ENCODE data around the gene SHC1. TPM values are rescaled to one million over a fixed set of nuclear protein-coding genes. Genes with fewer than 3 reads are reported as not detected.

The SHC1 gene
- total and polyA plus RNA-seq, 2 donors (not counting 1 experiment from before 2014, with no cell fraction given): 50.1 to 61.4 TPM

DNA sequence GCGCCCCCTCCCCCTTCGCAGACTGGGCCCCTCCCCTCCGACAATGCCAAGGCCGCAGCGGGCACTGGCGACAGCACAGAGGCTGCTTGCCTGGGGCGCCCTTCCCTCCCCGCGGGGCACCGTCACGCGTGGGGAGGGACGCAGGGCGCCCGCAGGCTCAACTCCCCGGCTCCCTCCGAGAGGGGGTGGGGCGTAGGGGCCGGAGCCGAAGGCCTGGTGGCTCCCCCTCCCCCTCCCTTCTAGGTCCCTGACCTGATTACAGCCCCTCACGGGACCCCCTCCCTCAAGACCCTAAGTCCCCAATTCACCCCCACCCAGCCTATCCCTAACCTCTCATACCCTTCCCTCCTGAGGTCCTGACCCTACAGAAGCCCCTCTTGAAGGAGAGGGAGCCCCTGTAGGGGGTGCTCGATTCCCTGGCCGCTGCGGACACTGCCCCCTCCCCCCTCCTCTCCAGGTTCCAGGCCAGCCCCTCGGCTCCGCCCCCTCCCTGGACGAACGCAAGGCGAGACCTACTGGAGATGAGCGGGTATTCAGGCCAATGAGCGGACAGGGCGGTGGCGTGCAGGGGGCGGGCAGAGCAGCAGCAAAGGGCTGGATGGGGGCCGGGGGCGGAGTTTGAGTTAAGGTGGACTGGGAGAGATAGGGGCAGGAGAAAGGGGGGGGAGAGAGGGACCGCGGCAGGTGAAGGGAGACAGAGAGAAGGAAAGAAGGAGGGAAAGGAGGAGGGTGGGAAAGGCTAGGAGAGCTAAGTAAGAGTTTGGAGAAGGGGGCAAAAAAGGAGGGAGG, 31.3 kb upstream of the SHC1 start:
- intact Hi-C loops (cut with micrococcal nuclease): loop anchor here (1.0 to 5.0 kb wide), 8 partner anchors 15 to 675 kb away; partner anchors contain the start of genes ADAR, ATP8B2, EFNA4 and FLAD1
- no peaks in the 10 kb centered on the region for H3K9me3 ChIP-seq (ENCODE audit: control extremely low read depth in 1 of 3, control insufficient read depth in 2 of 3, insufficient read depth in 1 of 3, low read length in 2 of 3)
- H3K27me3 Mint-ChIP-seq: no peaks in the 10 kb centered on the region
- no peak for TF ChIP-seq EZH2 (IDR thresholded peaks at IDR 0.05; ENCODE audit: borderline replicate concordance, insufficient read depth, low read depth, low read length, poor library complexity, severe bottlenecking)
- TF ChIP-seq, protein P1, sequence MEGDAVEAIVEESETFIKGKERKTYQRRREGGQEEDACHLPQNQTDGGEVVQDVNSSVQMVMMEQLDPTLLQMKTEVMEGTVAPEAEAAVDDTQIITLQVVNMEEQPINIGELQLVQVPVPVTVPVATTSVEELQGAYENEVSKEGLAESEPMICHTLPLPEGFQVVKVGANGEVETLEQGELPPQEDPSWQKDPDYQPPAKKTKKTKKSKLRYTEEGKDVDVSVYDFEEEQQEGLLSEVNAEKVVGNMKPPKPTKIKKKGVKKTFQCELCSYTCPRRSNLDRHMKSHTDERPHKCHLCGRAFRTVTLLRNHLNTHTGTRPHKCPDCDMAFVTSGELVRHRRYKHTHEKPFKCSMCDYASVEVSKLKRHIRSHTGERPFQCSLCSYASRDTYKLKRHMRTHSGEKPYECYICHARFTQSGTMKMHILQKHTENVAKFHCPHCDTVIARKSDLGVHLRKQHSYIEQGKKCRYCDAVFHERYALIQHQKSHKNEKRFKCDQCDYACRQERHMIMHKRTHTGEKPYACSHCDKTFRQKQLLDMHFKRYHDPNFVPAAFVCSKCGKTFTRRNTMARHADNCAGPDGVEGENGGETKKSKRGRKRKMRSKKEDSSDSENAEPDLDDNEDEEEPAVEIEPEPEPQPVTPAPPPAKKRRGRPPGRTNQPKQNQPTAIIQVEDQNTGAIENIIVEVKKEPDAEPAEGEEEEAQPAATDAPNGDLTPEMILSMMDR (IDR thresholded peaks at IDR 0.05): no peak
- peak overlapping the region; percentile 97 for H3K4me2 ChIP-seq (replicated peaks; ENCODE audit: low read depth, low read length, poor library complexity, severe bottlenecking)
- under 1% methylated on average over 31 of the region's 38 CpGs for WGBS (ENCODE audit: insufficient coverage)
- H3K27ac ChIP-seq (ENCODE audit: low read length in 2 of 2): peak overlapping the region; percentile 73 to 80
- peaks cover 51% of the 10 kb centered on the region for H3K4me1 Mint-ChIP-seq
- H2AFZ ChIP-seq (ENCODE audit: insufficient read depth, low read depth, low read length, poor library complexity, severe bottlenecking): peak overlapping the region; percentile 90
- H3K27ac Mint-ChIP-seq: peak overlapping the region; percentile 96
- peak overlapping the region; percentile 74 to 95 (median 86) for H3K4me3 ChIP-seq (ENCODE audit: control extremely low read depth in 1 of 5, extremely low read depth in 1 of 5, insufficient read depth in 1 of 5, low read depth in 2 of 5, low read length in 4 of 5)
- ATAC-seq (ENCODE audit: low read depth) (peak; percentile 81), DNase-seq (peak; percentile 98)
- ChIA-PET CTCF (interaction anchor here (0.8 to 18.4 kb wide), 8 partner anchors 12 to 83 kb away, joined by 3 to 295 read pairs (median 4); partner anchors contain the start of genes ADAM15, CKS1B and FLAD1), POLR2A (interaction anchor here (0.6 to 7.4 kb wide), 7 partner anchors 13 to 322 kb away, joined by 3 to 74 read pairs (median 4); partner anchors contain the start of genes CKS1B and PMVK)
- peaks cover 41 to 50% of the 10 kb centered on the region in 2 donors for H3K4me1 ChIP-seq (ENCODE audit: control insufficient read depth in 2 of 2, insufficient read depth in 2 of 2, low read length in 2 of 2)
- no peaks in the 10 kb centered on the region for H3K27me3 ChIP-seq (replicated peaks in 1 of 4; ENCODE audit: control extremely low read depth in 1 of 4, control insufficient read depth in 3 of 4, insufficient read depth in 4 of 4, low read length in 3 of 4)
- no peaks in the 10 kb centered on the region for H3K9me3 Mint-ChIP-seq (ENCODE audit: insufficient read depth)
- H3K36me3 ChIP-seq (replicated peaks in 1 of 2; ENCODE audit: control extremely low read depth in 1 of 2, control insufficient read depth in 1 of 2, extremely low read depth in 1 of 2, insufficient read depth in 2 of 2, low read length in 1 of 2): no peaks in the 10 kb centered on the region
- H3K79me2 ChIP-seq (ENCODE audit: control insufficient read depth, insufficient read depth, low read length): peaks cover 42% of the 10 kb centered on the region
- peaks cover 9% of the 10 kb centered on the region for H4K20me1 ChIP-seq (ENCODE audit: control insufficient read depth, insufficient read depth, low read length, poor library complexity, severe bottlenecking)
- H3K9ac ChIP-seq (ENCODE audit: low read length): peak overlapping the region; percentile 91
- peak overlapping the region; percentile 90 for H3K4me3 Mint-ChIP-seq

DNA sequence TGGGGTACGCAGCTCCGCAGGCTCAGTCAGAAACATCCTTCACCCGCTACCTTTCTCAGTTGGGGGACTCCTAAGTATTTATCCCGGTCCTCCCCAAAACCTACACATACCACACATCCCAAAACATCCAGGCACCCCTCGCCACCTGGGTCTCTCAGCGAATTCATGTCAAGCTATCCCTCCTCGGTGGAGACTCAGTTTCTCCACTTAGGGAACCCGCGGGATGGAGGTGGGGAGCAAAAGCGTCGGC, 30.8 kb upstream of the SHC1 start:
- no peaks in the 10 kb centered on the region for H3K27me3 ChIP-seq (replicated peaks in 1 of 4; ENCODE audit: control extremely low read depth in 1 of 4, control insufficient read depth in 3 of 4, insufficient read depth in 4 of 4, low read length in 3 of 4)
- peak overlapping the region; percentile 91 for H3K9ac ChIP-seq (ENCODE audit: low read length)
- CTCF ChIA-PET: interaction anchor here (0.8 to 18.4 kb wide), 8 partner anchors 13 to 84 kb away, joined by 3 to 295 read pairs (median 4); partner anchors contain the start of genes ADAM15, CKS1B and FLAD1
- Mint-ChIP-seq H3K9me3 (ENCODE audit: insufficient read depth) (no peaks in the 10 kb centered on the region), H3K4me3 (peak overlapping the region; percentile 90), H3K4me1 (peaks cover 46% of the 10 kb centered on the region), H3K27me3 (no peaks in the 10 kb centered on the region), H3K27ac (peak overlapping the region; percentile 96)
- peaks cover 4% of the 10 kb centered on the region for H4K20me1 ChIP-seq (ENCODE audit: control insufficient read depth, insufficient read depth, low read length, poor library complexity, severe bottlenecking)
- no peaks in the 10 kb centered on the region for H3K9me3 ChIP-seq (ENCODE audit: control extremely low read depth in 1 of 3, control insufficient read depth in 2 of 3, insufficient read depth in 1 of 3, low read length in 2 of 3)
- H2AFZ ChIP-seq (ENCODE audit: insufficient read depth, low read depth, low read length, poor library complexity, severe bottlenecking): peak overlapping the region; percentile 90
- no peak for DNase-seq
- H3K4me2 ChIP-seq (replicated peaks; ENCODE audit: low read depth, low read length, poor library complexity, severe bottlenecking): peak overlapping the region; percentile 97
- peaks cover 38% of the 10 kb centered on the region for H3K79me2 ChIP-seq (ENCODE audit: control insufficient read depth, insufficient read depth, low read length)
- H3K4me1 ChIP-seq (ENCODE audit: control insufficient read depth in 2 of 2, insufficient read depth in 2 of 2, low read length in 2 of 2): peaks cover 36 to 44% of the 10 kb centered on the region in 2 donors
- POLR2A ChIA-PET: interaction anchor here (0.6 to 7.4 kb wide), 5 partner anchors 14 to 65 kb away, joined by 3 to 74 read pairs (median 8); partner anchors contain the start of genes CKS1B and PMVK
- TF ChIP-seq EZH2 (IDR thresholded peaks at IDR 0.05; ENCODE audit: borderline replicate concordance, insufficient read depth, low read depth, low read length, poor library complexity, severe bottlenecking): no peak
- TF ChIP-seq, protein P1 (IDR thresholded peaks at IDR 0.05): no peak
- WGBS (ENCODE audit: insufficient coverage): 0% methylated on average over 11 of the region's 11 CpGs
- no peaks in the 10 kb centered on the region for H3K36me3 ChIP-seq (replicated peaks in 1 of 2; ENCODE audit: control extremely low read depth in 1 of 2, control insufficient read depth in 1 of 2, extremely low read depth in 1 of 2, insufficient read depth in 2 of 2, low read length in 1 of 2)
- no peak for ATAC-seq (ENCODE audit: low read depth)
- peak overlapping the region; percentile 74 to 95 (median 86) for H3K4me3 ChIP-seq (ENCODE audit: control extremely low read depth in 1 of 5, extremely low read depth in 1 of 5, insufficient read depth in 1 of 5, low read depth in 2 of 5, low read length in 4 of 5)
- intact Hi-C loops (cut with micrococcal nuclease): loop anchor here (1.0 to 5.0 kb wide), 5 partner anchors 61 to 674 kb away; partner anchors contain the start of genes ADAR, ATP8B2, EFNA4 and UBE2Q1
- peak overlapping the region; percentile 73 to 80 for H3K27ac ChIP-seq (ENCODE audit: low read length in 2 of 2)

Data from B cell (primary cell).